Ureter (tissue), 1 donor: ENCODE results near the gene ABHD17C. TPM values are rescaled to one million over a fixed set of nuclear protein-coding genes. Genes with fewer than 3 reads are reported as not detected.

ENCODE experiments used
- DNase-seq: peaks from one replicate; pipeline ENCODE4 v3.0.0-alpha.2; 2020; ENCODE audit warnings: low spot score
- total RNA-seq: library from RNA; stranded (reverse); gene quantifications from one replicate; pipeline ENCODE4 v1.2.4, GENCODE V29; 2023
- donor health status: DM: yes; HTN: yes; CAD: no.

ABHD17C gene
- total RNA-seq, 1 donor from 2014 or later: 33.4 TPM

- no peak for DNase-seq
Observed at GRCh38 chr15:80764535-80764934, 69.4 kb downstream of the ABHD17C start.

GRCh38 chr15:80766275-80766674, 71.2 kb downstream of the ABHD17C start:
- DNase-seq: no peak

GRCh38 chr15:80768158-80768557, 73.0 kb downstream of the ABHD17C start:
- DNase-seq: no peak

GRCh38 chr15:80769153-80769828, 74.2 kb downstream of the ABHD17C start:
- no peak for DNase-seq

GRCh38 chr15:80769829-80770705, 75.0 kb downstream of the ABHD17C start:
- no peak for DNase-seq

- no peak for DNase-seq
Observed at GRCh38 chr15:80773122-80773551, 78.0 kb downstream of the ABHD17C start.

GRCh38 chr15:80773792-80774352, 78.8 kb downstream of the ABHD17C start:
- no peak for DNase-seq

- DNase-seq: no peak
Observed at GRCh38 chr15:80774486-80774885, 79.4 kb downstream of the ABHD17C start.

GRCh38 chr15:80775338-80775737, 80.2 kb downstream of the ABHD17C start:
- no peak for DNase-seq

- DNase-seq: peak; percentile 79
Observed at GRCh38 chr15:80776420-80777045, 81.4 kb downstream of the ABHD17C start.

GRCh38 chr15:80777137-80777536, 82.0 kb downstream of the ABHD17C start:
- no peak for DNase-seq

GRCh38 chr15:80777826-80778620, 82.9 kb downstream of the ABHD17C start:
- DNase-seq: no peak

- no peak for DNase-seq
Observed at GRCh38 chr15:80778621-80778963, 83.5 kb downstream of the ABHD17C start.

- peak; percentile 68 for DNase-seq
Observed at GRCh38 chr15:80778964-80779657, 84.0 kb downstream of the ABHD17C start, which contains the start of gene CEMIP. Gene CEMIP (plus strand): TSS chr15:80779370. CDS start chr15:80873880, 94,510 bp downstream.

GRCh38 chr15:80779658-80780415, 84.7 kb downstream of the ABHD17C start:
- DNase-seq: no peak

GRCh38 chr15:80780416-80781221, 85.5 kb downstream of the ABHD17C start:
- DNase-seq: peak; percentile 62

- no peak for DNase-seq
Observed at GRCh38 chr15:80783260-80783659, 88.2 kb downstream of the ABHD17C start.

GRCh38 chr15:80785335-80785734, 90.2 kb downstream of the ABHD17C start:
- DNase-seq: no peak

- DNase-seq: no peak
Observed at GRCh38 chr15:80785811-80786354, 90.8 kb downstream of the ABHD17C start.
